Measurements from ENCODE around the gene EML2. TPM values are rescaled to one million over a fixed set of nuclear protein-coding genes. Genes with fewer than 3 reads are reported as not detected.

The EML2 gene
- total and polyA plus RNA-seq, 10 of the 15 experiments (the other 5 are each of a cell fraction or from before 2014, with no cell fraction given) = 1.6 to 64.0 (median 27.5) TPM

DNA sequence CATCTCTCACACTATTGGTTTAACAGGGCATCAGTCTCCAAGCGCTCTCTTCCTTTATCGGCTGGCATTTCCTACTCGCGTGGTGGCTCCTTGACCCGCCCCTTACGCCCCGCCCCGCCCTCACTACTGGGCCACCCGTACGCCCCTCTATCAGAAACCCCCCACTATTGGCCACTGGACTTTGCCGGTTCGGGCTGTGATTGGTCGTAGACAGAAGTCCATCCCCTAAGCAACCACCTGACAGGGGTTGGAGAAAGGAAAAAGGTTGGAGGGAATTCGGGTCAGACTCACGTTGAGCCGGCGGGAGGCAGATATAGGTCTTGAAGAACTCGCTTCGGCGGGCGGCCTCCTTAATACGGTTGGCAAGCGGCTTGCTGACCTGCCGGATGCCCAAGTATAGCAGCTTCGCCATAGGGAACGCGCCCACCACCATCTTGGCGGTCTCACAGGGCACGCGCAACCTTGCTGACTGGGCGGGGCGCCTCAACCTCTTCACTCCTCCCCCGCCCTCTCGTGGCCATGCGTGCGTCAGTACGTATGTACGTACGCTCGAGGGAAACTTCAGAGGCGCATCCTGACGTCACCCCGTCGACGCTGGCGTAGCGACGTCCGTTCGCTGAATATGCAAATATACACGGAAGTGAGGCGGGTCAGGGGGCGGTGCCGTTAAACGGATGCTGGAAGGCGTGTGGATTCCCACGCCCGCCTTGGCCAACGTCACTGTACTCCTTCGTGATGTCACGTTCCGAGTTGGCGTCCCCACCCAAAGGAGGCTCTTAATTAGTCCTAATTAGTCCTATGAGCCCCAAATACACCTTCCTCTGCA lies 54.7 kb downstream of the EML2 start, which contains the start of gene OPA3 (continued):
- TF ChIP-seq, protein P1, sequence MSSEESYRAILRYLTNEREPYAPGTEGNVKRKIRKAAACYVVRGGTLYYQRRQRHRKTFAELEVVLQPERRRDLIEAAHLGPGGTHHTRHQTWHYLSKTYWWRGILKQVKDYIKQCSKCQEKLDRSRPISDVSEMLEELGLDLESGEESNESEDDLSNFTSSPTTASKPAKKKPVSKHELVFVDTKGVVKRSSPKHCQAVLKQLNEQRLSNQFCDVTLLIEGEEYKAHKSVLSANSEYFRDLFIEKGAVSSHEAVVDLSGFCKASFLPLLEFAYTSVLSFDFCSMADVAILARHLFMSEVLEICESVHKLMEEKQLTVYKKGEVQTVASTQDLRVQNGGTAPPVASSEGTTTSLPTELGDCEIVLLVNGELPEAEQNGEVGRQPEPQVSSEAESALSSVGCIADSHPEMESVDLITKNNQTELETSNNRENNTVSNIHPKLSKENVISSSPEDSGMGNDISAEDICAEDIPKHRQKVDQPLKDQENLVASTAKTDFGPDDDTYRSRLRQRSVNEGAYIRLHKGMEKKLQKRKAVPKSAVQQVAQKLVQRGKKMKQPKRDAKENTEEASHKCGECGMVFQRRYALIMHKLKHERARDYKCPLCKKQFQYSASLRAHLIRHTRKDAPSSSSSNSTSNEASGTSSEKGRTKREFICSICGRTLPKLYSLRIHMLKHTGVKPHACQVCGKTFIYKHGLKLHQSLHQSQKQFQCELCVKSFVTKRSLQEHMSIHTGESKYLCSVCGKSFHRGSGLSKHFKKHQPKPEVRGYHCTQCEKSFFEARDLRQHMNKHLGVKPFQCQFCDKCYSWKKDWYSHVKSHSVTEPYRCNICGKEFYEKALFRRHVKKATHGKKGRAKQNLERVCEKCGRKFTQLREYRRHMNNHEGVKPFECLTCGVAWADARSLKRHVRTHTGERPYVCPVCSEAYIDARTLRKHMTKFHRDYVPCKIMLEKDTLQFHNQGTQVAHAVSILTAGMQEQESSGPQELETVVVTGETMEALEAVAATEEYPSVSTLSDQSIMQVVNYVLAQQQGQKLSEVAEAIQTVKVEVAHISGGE (CRISPR knock-in tag; IDR thresholded peaks at IDR 0.05) = no peak
- TF ChIP-seq EP300 (IDR thresholded peaks at IDR 0.05; ENCODE audit: borderline replicate concordance in 1 of 2, control insufficient read depth in 1 of 2, low read depth in 2 of 2, low read length in 2 of 2) (peak in 1 of 2 experiments; percentile 58; a peak in 1 of 4 replicates), ZNF217 (IDR thresholded peaks at IDR 0.05) (no peak), ZNF384 (IDR thresholded peaks at IDR 0.05; ENCODE audit: borderline replicate concordance, low read depth, low read length) (no peak), IKZF1 (conservative IDR thresholded peaks at IDR 0.05) (peak; percentile 60), ASH2L (IDR thresholded peaks at IDR 0.05; ENCODE audit: borderline replicate concordance, low read depth) (peak; percentile 89), DPF2 (IDR thresholded peaks at IDR 0.05) (peak; percentile 93), KAT2A (conservative IDR thresholded peaks at IDR 0.05; ENCODE audit: control insufficient read depth, low read depth, low read length) (no peak), POLR2A (IDR thresholded peaks at IDR 0.05; ENCODE audit: low read depth, low read length) (peak; percentile 93), MYB (IDR thresholded peaks at IDR 0.05; ENCODE audit: borderline replicate concordance, low read depth, low read length) (no peak; the same call in 1 of the 2 replicates), NFYA (IDR thresholded peaks at IDR 0.05; ENCODE audit: borderline replicate concordance, low read depth, low read length) (peak; percentile 40), ETV6 (conservative IDR thresholded peaks at IDR 0.05 in 1 of 2, IDR thresholded peaks at IDR 0.05 in 1 of 2; ENCODE audit: borderline replicate concordance in 1 of 2, low read depth in 1 of 2) (no peak), BCL11A (IDR thresholded peaks at IDR 0.05; ENCODE audit: low read depth, low read length) (no peak), PAX5 (IDR thresholded peaks at IDR 0.05; ENCODE audit: borderline replicate concordance, low read depth, low read length) (no peak), ZSCAN29 (IDR thresholded peaks at IDR 0.05) (no peak)
- TF ChIP-seq, protein P2, sequence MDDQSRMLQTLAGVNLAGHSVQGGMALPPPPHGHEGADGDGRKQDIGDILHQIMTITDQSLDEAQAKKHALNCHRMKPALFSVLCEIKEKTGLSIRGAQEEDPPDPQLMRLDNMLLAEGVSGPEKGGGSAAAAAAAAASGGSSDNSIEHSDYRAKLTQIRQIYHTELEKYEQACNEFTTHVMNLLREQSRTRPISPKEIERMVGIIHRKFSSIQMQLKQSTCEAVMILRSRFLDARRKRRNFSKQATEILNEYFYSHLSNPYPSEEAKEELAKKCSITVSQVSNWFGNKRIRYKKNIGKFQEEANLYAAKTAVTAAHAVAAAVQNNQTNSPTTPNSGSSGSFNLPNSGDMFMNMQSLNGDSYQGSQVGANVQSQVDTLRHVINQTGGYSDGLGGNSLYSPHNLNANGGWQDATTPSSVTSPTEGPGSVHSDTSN (IDR thresholded peaks at IDR 0.05; ENCODE audit: insufficient replicate concordance, low read depth, low read length) = peak; percentile 97
- TF ChIP-seq, protein P3, sequence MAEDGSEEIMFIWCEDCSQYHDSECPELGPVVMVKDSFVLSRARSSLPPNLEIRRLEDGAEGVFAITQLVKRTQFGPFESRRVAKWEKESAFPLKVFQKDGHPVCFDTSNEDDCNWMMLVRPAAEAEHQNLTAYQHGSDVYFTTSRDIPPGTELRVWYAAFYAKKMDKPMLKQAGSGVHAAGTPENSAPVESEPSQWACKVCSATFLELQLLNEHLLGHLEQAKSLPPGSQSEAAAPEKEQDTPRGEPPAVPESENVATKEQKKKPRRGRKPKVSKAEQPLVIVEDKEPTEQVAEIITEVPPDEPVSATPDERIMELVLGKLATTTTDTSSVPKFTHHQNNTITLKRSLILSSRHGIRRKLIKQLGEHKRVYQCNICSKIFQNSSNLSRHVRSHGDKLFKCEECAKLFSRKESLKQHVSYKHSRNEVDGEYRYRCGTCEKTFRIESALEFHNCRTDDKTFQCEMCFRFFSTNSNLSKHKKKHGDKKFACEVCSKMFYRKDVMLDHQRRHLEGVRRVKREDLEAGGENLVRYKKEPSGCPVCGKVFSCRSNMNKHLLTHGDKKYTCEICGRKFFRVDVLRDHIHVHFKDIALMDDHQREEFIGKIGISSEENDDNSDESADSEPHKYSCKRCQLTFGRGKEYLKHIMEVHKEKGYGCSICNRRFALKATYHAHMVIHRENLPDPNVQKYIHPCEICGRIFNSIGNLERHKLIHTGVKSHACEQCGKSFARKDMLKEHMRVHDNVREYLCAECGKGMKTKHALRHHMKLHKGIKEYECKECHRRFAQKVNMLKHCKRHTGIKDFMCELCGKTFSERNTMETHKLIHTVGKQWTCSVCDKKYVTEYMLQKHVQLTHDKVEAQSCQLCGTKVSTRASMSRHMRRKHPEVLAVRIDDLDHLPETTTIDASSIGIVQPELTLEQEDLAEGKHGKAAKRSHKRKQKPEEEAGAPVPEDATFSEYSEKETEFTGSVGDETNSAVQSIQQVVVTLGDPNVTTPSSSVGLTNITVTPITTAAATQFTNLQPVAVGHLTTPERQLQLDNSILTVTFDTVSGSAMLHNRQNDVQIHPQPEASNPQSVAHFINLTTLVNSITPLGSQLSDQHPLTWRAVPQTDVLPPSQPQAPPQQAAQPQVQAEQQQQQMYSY (CRISPR knock-in tag; IDR thresholded peaks at IDR 0.05) = no peak

Data from GM12878 (cell line).